GM12878 (cell line): ENCODE measurements around the gene DPP3. TPM values are rescaled to one million over a fixed set of nuclear protein-coding genes. Genes with fewer than 3 reads are reported as not detected.

ENCODE experiments used
- ATAC-seq: fragments of 200-7000 bp; cut with Tn5 transposase; 3 replicates; pipeline ENCODE4 v1.9.1; 2020; ENCODE audit warnings: mild to moderate bottlenecking, moderate library complexity
- BruUV-seq: library from RNA; stranded (reverse); fragments of 400-500 nt; replicated peaks from 2 replicates; lab custom pipeline; 2021; lab: Mats Ljungman, UMichigan
- CTCF ChIA-PET: fragments of 300-600 bp; sonication (Branson Sonifier 250); formaldehyde crosslinking; extraction: SDS; loops from one replicate; lab custom pipeline; 2021; ENCODE audit warnings: inconsistent platforms; lab: Yijun Ruan, JAX
- POLR2A ChIA-PET: fragments of 350-600 bp; formaldehyde crosslinking; extraction: SDS; loops from one replicate; lab custom pipeline; 2021; ENCODE audit warnings: inconsistent platforms; lab: Charles Lee
- RAD21 ChIA-PET: fragments of 300-600 bp; sonication (Branson Sonifier 250); formaldehyde crosslinking; loops from one replicate; lab custom pipeline; 2023; ENCODE audit warnings: antibody characterized with exemption; ENCODE audit not compliant: unreplicated experiment; lab: Charles Lee
- SMC1A ChIA-PET: fragments of 300-600 bp; sonication (Branson Sonifier 250); formaldehyde crosslinking; loops from one replicate; lab custom pipeline; 2023; ENCODE audit not compliant: unreplicated experiment, uncharacterized antibody; lab: Charles Lee
- DNase-seq: peaks from one replicate; pipeline ENCODE4 v3.0.0-alpha.2; 2011; ENCODE audit warnings: low read depth, low spot score
- FAIRE-seq: peaks from 3 replicates; lab custom pipeline; 2011; peaks lifted over from hg19 to GRCh38; lab: Jason Lieb, UNC
- H2AFZ ChIP-seq: 2 replicates; pipeline ENCODE4 v1.6.0; 2011; ENCODE audit warnings: low read depth, low read length, control low read depth; ENCODE audit not compliant: control insufficient read depth
- H3K27ac ChIP-seq: 2 replicates; pipeline ENCODE4 v1.5.1; 2011; ENCODE audit warnings: control low read depth; ENCODE audit not compliant: control insufficient read depth, insufficient read depth
- H3K27me3 ChIP-seq, 2 experiments: replicated peaks in 1 of 2; 2 replicates each; pipeline versions ENCODE4 v1.6.0 to v1.6.1; 2011; ENCODE audit warnings: low read length in 1 of 2; ENCODE audit not compliant: control insufficient read depth in 2 of 2, insufficient read depth in 2 of 2
- H3K36me3 ChIP-seq, 2 experiments: 2 replicates each; pipeline ENCODE4 v1.5.1; 2011; ENCODE audit warnings: low read length in 1 of 2; ENCODE audit not compliant: control insufficient read depth in 2 of 2, insufficient read depth in 2 of 2
- H3K4me1 ChIP-seq: 2 replicates; pipeline ENCODE4 v1.6.1; 2011; ENCODE audit warnings: mild to moderate bottlenecking, low read length, moderate library complexity, mixed read lengths; ENCODE audit not compliant: control insufficient read depth, insufficient read depth
- H3K4me2 ChIP-seq: 2 replicates; pipeline ENCODE4 v1.6.0; 2011; ENCODE audit warnings: control low read depth; ENCODE audit not compliant: control insufficient read depth, insufficient read depth
- H3K4me3 ChIP-seq: fragments of 200-600 bp; sonication (generic); 2 replicates; pipeline ENCODE4 v1.5.1; 2016
- H3K79me2 ChIP-seq: 2 replicates; pipeline ENCODE4 v1.6.0; 2011; ENCODE audit warnings: low read length; ENCODE audit not compliant: control insufficient read depth, insufficient read depth
- H3K9ac ChIP-seq: 2 replicates; pipeline ENCODE4 v1.8.0; 2011; ENCODE audit warnings: low read length, control low read depth, mixed read lengths; ENCODE audit not compliant: control insufficient read depth, insufficient read depth
- H3K9me3 ChIP-seq: replicated peaks from 3 replicates; pipeline ENCODE4 v1.5.1; 2011; ENCODE audit warnings: mild to moderate bottlenecking, low read length; ENCODE audit not compliant: control insufficient read depth, insufficient read depth
- H4K20me1 ChIP-seq: 2 replicates; pipeline ENCODE4 v1.6.0; 2011; ENCODE audit not compliant: control insufficient read depth, insufficient read depth
- DPF2 ChIP-seq: fragments of 450-650 bp; IDR thresholded peaks from 2 replicates; pipeline ENCODE4 v1.6.1; 2017; ENCODE audit warnings: mild to moderate bottlenecking
- IKZF1 ChIP-seq: fragments of 450-650 bp; conservative IDR thresholded peaks from 2 replicates; pipeline ENCODE4 v1.6.1; 2017; ENCODE audit warnings: antibody characterized with exemption, mild to moderate bottlenecking
- KAT2A ChIP-seq: conservative IDR thresholded peaks from 2 replicates; pipeline ENCODE4 v1.6.1; 2011; ENCODE audit warnings: low read depth, low read length; ENCODE audit not compliant: control insufficient read depth
- MTA2 ChIP-seq: fragments of 450-650 bp; IDR thresholded peaks from 2 replicates; pipeline ENCODE4 v1.6.1; 2016; ENCODE audit warnings: low read depth, mild to moderate bottlenecking, moderate library complexity
- NFYB ChIP-seq: IDR thresholded peaks from 2 replicates; pipeline ENCODE4 v1.6.1; 2011; ENCODE audit warnings: low read depth, mild to moderate bottlenecking, low read length, improper control_type of control experiment, moderate library complexity; ENCODE audit not compliant: insufficient read depth
- NR2C1 ChIP-seq: fragments of 450-650 bp; IDR thresholded peaks from 2 replicates; pipeline ENCODE4 v1.6.1; 2017; ENCODE audit warnings: antibody characterized with exemption, mild to moderate bottlenecking, moderate library complexity
- POLR2AphosphoS5 ChIP-seq: IDR thresholded peaks from 2 replicates; pipeline ENCODE4 v1.6.1; 2011; ENCODE audit warnings: mild to moderate bottlenecking, low read length, inconsistent platforms
- POU2F2 ChIP-seq: IDR thresholded peaks from 3 replicates; pipeline ENCODE4 v1.6.1; 2011; ENCODE audit warnings: low read depth, mild to moderate bottlenecking, low read length, borderline replicate concordance
- SMAD5 ChIP-seq: IDR thresholded peaks from 2 replicates; pipeline ENCODE4 v1.6.1; 2016; ENCODE audit warnings: antibody characterized with exemption, low read depth
- WGBS: methylation state at CpG from one replicate; pipeline ENCODE4 v1.1.6; 2016; ENCODE audit warnings: low lambda C conversion rate; ENCODE audit not compliant: insufficient replicate concordance, insufficient coverage; ENCODE audit errors: missing lambda C conversion rate; 5-methylcytosine and 5-hydroxymethylcytosine counted together
- in situ Hi-C: fragments of 300-500 bp; cut with MboI; formaldehyde crosslinking; loops from 9 replicates; pipeline ENCODE4 v1.14.3; 2018; ENCODE audit warnings: mixed read lengths
- intact Hi-C: fragments of 100-400 bp; cut with micrococcal nuclease; formaldehyde crosslinking; loops from one replicate; pipeline ENCODE4 v1.14.2; 2022; ENCODE audit not compliant: unreplicated experiment
- polyA plus RNA-seq, 11 experiments: library from polyadenylated mRNA; depleted of rRNA in 4 of 11; unstranded in 6 of 11; stranded (reverse) in 5 of 11; fragments of >200 nt; fragmentation: Nextera tagmentation in 4 of 11; fragmentation: Illumina TruSeq in 1 of 11; extraction: Ambion mirVana in 4 of 11; extraction: Trizol in 1 of 11; gene quantifications; 1 replicate in 1 of 11; 2 replicates in 10 of 11; pipeline versions ENCODE4 v1.2.1 to v1.2.3, GENCODE V29; 2011 to 2016; ENCODE audit warnings: inconsistent platforms in 2 of 11, missing spikeins in 2 of 11, low read depth in 1 of 11
- total RNA-seq, 4 experiments: library from RNA; depleted of rRNA in 3 of 4; stranded (reverse); fragments of >200 nt in 3 of 4; fragmentation: Illumina TruSeq in 1 of 4; extraction: Trizol in 1 of 4; gene quantifications; 2 replicates each; pipeline versions ENCODE4 v1.2.1 to v1.2.3, GENCODE V29; 2013 to 2021
- TF ChIP-seq, protein P1 (sequence below): IDR thresholded peaks from 2 replicates; pipeline ENCODE4 v1.6.1; 2011; ENCODE audit warnings: low read depth, low read length, improper control_type of control experiment, borderline replicate concordance
- TF ChIP-seq, protein P2 (sequence below): fragments of 450-650 bp; IDR thresholded peaks from 2 replicates; pipeline ENCODE4 v1.6.1; 2017; ENCODE audit warnings: low read depth, mild to moderate bottlenecking, moderate library complexity
- TF ChIP-seq, protein P3 (sequence below): fragments of 450-650 bp; IDR thresholded peaks from 2 replicates; pipeline ENCODE4 v1.6.1; 2017; ENCODE audit warnings: mild to moderate bottlenecking, moderate library complexity

Gene DPP3
- total and polyA plus RNA-seq, 10 of the 15 experiments (the other 5 are each of a cell fraction or from before 2014, with no cell fraction given) = 6.0 to 117 (median 78.1) TPM

DNA sequence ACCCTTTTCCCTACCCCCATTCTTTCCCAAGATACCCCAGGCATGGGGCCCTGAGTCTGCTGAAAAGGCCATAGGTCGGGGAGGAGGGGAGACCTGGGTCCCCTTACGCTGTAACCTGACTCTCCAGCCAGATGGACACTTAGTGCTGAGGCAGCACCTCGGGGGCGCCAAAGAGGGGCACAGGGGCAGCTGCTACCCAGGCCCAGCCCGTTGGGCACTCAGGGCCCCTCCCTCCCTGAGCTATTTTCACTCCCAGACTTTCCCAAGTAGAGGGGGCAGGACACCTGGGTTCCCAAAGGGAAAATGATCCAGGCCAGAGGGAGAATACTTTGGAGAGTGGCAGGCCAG is 67.4 kb downstream of the DPP3 start:
- peaks cover 2% of the 10 kb centered on the region for H3K79me2 ChIP-seq
- ChIA-PET SMC1A (no interaction called here), POLR2A (interaction anchor here (4.0 kb wide), 1 partner anchor 130 kb away, joined by 26 read pairs; the partner anchor contains the start of gene RBM4B), RAD21 (interaction anchor here (2.3 kb wide), 1 partner anchor 90 kb away, joined by 11 read pairs; the partner anchor contains the start of gene RBM4), CTCF (interaction anchor here (1.6 kb wide), 1 partner anchor 131 kb away, joined by 4 read pairs; the partner anchor contains the start of gene RBM4B)
- in situ Hi-C loops (no loop called here), intact Hi-C loops (no loop called here)
- BruUV-seq = no TSS peak
- ATAC-seq = no peak
- no peak overlapping the region for H3K27ac ChIP-seq
- no peak overlapping the region for H3K9ac ChIP-seq
- no peak overlapping the region for H2AFZ ChIP-seq
- 65% methylated on average over 5 of the region's 5 CpGs for WGBS
- FAIRE-seq = no peak
- no peak for DNase-seq
- no peak overlapping the region for H3K4me3 ChIP-seq
- peaks cover 10% of the 10 kb centered on the region for H3K4me1 ChIP-seq
- no peak for TF ChIP-seq NR2C1
- TF ChIP-seq POLR2AphosphoS5 = no peak
- TF ChIP-seq NFYB = no peak
- no peak for TF ChIP-seq DPF2
- TF ChIP-seq, protein P1, sequence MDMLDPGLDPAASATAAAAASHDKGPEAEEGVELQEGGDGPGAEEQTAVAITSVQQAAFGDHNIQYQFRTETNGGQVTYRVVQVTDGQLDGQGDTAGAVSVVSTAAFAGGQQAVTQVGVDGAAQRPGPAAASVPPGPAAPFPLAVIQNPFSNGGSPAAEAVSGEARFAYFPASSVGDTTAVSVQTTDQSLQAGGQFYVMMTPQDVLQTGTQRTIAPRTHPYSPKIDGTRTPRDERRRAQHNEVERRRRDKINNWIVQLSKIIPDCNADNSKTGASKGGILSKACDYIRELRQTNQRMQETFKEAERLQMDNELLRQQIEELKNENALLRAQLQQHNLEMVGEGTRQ = no peak
- TF ChIP-seq IKZF1 = no peak
- TF ChIP-seq SMAD5 = no peak
- TF ChIP-seq KAT2A = no peak
- no peak overlapping the region for H3K4me2 ChIP-seq
- H3K9me3 ChIP-seq = no peaks in the 10 kb centered on the region
- no peaks in the 10 kb centered on the region; a peak in 1 of 4 replicates for H3K36me3 ChIP-seq
- no peaks in the 10 kb centered on the region for H3K27me3 ChIP-seq
- H4K20me1 ChIP-seq = no peaks in the 10 kb centered on the region

- RAD21 ChIA-PET = no interaction called here
- H4K20me1 ChIP-seq = no peaks in the 10 kb centered on the region
- no peaks in the 10 kb centered on the region for H3K36me3 ChIP-seq
- CTCF ChIA-PET = interaction anchor here (1.6 kb wide), 1 partner anchor 130 kb away, joined by 4 read pairs; the partner anchor contains the start of gene RBM4B
- in situ Hi-C loops (no loop called here), intact Hi-C loops (no loop called here)
- H3K27ac ChIP-seq = no peak overlapping the region
- DNase-seq (no peak), FAIRE-seq (no peak), ATAC-seq (no peak)
- no peak overlapping the region for H3K4me3 ChIP-seq
- peaks cover 2% of the 10 kb centered on the region for H3K79me2 ChIP-seq
- SMC1A ChIA-PET = no interaction called here
- H2AFZ ChIP-seq = no peak overlapping the region
- 80% methylated on average over 11 of the region's 11 CpGs for WGBS
- H3K9ac ChIP-seq = no peak overlapping the region
- H3K9me3 ChIP-seq = no peaks in the 10 kb centered on the region
- POLR2A ChIA-PET = no interaction called here
- BruUV-seq = no TSS peak
- no peak overlapping the region for H3K4me2 ChIP-seq
- H3K4me1 ChIP-seq = peaks cover 10% of the 10 kb centered on the region
- no peaks in the 10 kb centered on the region for H3K27me3 ChIP-seq
- TF ChIP-seq, protein P2, sequence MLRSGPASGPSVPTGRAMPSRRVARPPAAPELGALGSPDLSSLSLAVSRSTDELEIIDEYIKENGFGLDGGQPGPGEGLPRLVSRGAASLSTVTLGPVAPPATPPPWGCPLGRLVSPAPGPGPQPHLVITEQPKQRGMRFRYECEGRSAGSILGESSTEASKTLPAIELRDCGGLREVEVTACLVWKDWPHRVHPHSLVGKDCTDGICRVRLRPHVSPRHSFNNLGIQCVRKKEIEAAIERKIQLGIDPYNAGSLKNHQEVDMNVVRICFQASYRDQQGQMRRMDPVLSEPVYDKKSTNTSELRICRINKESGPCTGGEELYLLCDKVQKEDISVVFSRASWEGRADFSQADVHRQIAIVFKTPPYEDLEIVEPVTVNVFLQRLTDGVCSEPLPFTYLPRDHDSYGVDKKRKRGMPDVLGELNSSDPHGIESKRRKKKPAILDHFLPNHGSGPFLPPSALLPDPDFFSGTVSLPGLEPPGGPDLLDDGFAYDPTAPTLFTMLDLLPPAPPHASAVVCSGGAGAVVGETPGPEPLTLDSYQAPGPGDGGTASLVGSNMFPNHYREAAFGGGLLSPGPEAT = no peak
- TF ChIP-seq, protein P3, sequence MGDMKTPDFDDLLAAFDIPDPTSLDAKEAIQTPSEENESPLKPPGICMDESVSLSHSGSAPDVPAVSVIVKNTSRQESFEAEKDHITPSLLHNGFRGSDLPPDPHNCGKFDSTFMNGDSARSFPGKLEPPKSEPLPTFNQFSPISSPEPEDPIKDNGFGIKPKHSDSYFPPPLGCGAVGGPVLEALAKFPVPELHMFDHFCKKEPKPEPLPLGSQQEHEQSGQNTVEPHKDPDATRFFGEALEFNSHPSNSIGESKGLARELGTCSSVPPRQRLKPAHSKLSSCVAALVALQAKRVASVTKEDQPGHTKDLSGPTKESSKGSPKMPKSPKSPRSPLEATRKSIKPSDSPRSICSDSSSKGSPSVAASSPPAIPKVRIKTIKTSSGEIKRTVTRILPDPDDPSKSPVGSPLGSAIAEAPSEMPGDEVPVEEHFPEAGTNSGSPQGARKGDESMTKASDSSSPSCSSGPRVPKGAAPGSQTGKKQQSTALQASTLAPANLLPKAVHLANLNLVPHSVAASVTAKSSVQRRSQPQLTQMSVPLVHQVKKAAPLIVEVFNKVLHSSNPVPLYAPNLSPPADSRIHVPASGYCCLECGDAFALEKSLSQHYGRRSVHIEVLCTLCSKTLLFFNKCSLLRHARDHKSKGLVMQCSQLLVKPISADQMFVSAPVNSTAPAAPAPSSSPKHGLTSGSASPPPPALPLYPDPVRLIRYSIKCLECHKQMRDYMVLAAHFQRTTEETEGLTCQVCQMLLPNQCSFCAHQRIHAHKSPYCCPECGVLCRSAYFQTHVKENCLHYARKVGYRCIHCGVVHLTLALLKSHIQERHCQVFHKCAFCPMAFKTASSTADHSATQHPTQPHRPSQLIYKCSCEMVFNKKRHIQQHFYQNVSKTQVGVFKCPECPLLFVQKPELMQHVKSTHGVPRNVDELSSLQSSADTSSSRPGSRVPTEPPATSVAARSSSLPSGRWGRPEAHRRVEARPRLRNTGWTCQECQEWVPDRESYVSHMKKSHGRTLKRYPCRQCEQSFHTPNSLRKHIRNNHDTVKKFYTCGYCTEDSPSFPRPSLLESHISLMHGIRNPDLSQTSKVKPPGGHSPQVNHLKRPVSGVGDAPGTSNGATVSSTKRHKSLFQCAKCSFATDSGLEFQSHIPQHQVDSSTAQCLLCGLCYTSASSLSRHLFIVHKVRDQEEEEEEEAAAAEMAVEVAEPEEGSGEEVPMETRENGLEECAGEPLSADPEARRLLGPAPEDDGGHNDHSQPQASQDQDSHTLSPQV = no peak
- TF ChIP-seq POU2F2 (no peak), MTA2 (no peak)
These were observed 67.8 kb downstream of the DPP3 start for GRCh38 chr11:66548041-66548440.
